Measurements from ENCODE around the gene PLCB3. TPM values are rescaled to one million over a fixed set of nuclear protein-coding genes. Genes with fewer than 3 reads are reported as not detected.

The PLCB3 gene
- polyA plus RNA-seq, 1 experiment: 11.7 TPM

- ChIA-PET POLR2A (interaction anchor here (0.7 to 1.4 kb wide), 2 partner anchors 10 to 12 kb away, joined by 3 to 4 read pairs; no protein-coding TSS in a partner anchor), CTCF (no interaction called here)
- no peak for DNase-seq (ENCODE audit: low read depth, low spot score)
- TF ChIP-seq CTCF (IDR thresholded peaks at IDR 0.05; ENCODE audit: low read depth, low read length): no peak
- Histone ChIP-seq H3K4me3 (ENCODE audit: low read depth, low read length) (no peak overlapping the region), H3K9me3 (ENCODE audit: control insufficient read depth, insufficient read depth, low read length) (no peaks in the 10 kb centered on the region), H3K27me3 (ENCODE audit: control insufficient read depth, insufficient read depth, low read length) (no peaks in the 10 kb centered on the region), H3K27ac (ENCODE audit: low read depth, low read length) (no peak overlapping the region)
Observed at GRCh38 chr11:64220271-64220670, 31.1 kb upstream of the PLCB3 start.

DNA sequence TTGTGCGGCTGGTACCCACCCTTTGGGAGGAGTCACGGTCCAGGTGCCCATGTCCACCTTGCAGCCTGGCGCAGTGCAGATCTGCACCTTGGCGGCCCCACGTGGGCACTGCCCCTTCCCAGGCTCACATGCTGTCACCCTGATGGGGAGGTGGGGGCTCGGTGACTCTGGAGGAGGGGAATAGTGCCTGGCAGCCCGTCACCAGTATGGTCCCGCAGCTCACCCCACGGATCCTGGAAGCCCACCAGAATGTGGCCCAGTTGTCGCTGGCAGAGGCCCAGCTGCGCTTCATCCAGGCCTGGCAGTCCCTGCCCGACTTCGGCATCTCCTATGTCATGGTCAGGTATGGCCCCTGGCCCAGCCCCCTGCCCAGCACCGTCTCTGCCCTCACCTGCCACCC lies 30.5 kb upstream of the PLCB3 start:
- Histone ChIP-seq H3K9me3 (ENCODE audit: control insufficient read depth, insufficient read depth, low read length) (no peaks in the 10 kb centered on the region), H3K4me3 (ENCODE audit: low read depth, low read length) (no peak overlapping the region), H3K27me3 (ENCODE audit: control insufficient read depth, insufficient read depth, low read length) (no peaks in the 10 kb centered on the region), H3K27ac (ENCODE audit: low read depth, low read length) (no peak overlapping the region)
- DNase-seq (ENCODE audit: low read depth, low spot score): no peak
- ChIA-PET CTCF (interaction anchor here (0.6 kb wide), 1 partner anchor 1539 kb away, joined by 7 read pairs; no protein-coding TSS in a partner anchor), POLR2A (interaction anchor here (1.4 kb wide), 1 partner anchor 10 kb away, joined by 3 read pairs; no protein-coding TSS in a partner anchor)
- TF ChIP-seq CTCF (IDR thresholded peaks at IDR 0.05; ENCODE audit: low read depth, low read length): no peak

GRCh38 chr11:64222651-64223000 lies 28.7 kb upstream of the PLCB3 start:
- H3K9me3 ChIP-seq (ENCODE audit: control insufficient read depth, insufficient read depth, low read length): no peaks in the 10 kb centered on the region; the same call in 1 of the 2 replicates
- H3K27ac ChIP-seq (ENCODE audit: low read depth, low read length): no peak overlapping the region
- no peaks in the 10 kb centered on the region for H3K27me3 ChIP-seq (ENCODE audit: control insufficient read depth, insufficient read depth, low read length)
- DNase-seq (ENCODE audit: low read depth, low spot score): no peak
- no peak overlapping the region for H3K4me3 ChIP-seq (ENCODE audit: low read depth, low read length)
- TF ChIP-seq CTCF (IDR thresholded peaks at IDR 0.05; ENCODE audit: low read depth, low read length): no peak
- ChIA-PET CTCF (interaction anchor here (0.5 to 2.1 kb wide), 3 partner anchors 78 to 316 kb away, joined by 3 to 6 read pairs (median 5); partner anchors contain the start of gene CATSPERZ), POLR2A (interaction anchor here (1.8 kb wide), 1 partner anchor 12 kb away, joined by 6 read pairs; no protein-coding TSS in a partner anchor)

GRCh38 chr11:64223001-64223651 lies 28.2 kb upstream of the PLCB3 start:
- H3K4me3 ChIP-seq (ENCODE audit: low read depth, low read length): no peak overlapping the region
- POLR2A ChIA-PET: interaction anchor here (1.5 to 1.8 kb wide), 2 partner anchors 13 to 35 kb away, joined by 4 to 6 read pairs; no protein-coding TSS in a partner anchor
- no peaks in the 10 kb centered on the region; the same call in 1 of the 2 replicates for H3K9me3 ChIP-seq (ENCODE audit: control insufficient read depth, insufficient read depth, low read length)
- CTCF ChIA-PET: interaction anchor here (0.5 to 2.1 kb wide), 4 partner anchors 78 to 316 kb away, joined by 3 to 6 read pairs (median 4); partner anchors contain the start of gene CATSPERZ
- no peak for TF ChIP-seq CTCF (IDR thresholded peaks at IDR 0.05; ENCODE audit: low read depth, low read length)
- H3K27me3 ChIP-seq (ENCODE audit: control insufficient read depth, insufficient read depth, low read length): no peaks in the 10 kb centered on the region
- DNase-seq (ENCODE audit: low read depth, low spot score): no peak
- H3K27ac ChIP-seq (ENCODE audit: low read depth, low read length): no peak overlapping the region

Measured in AG04450 (cell line).